Suprapubic skin (tissue), 4 donors: ENCODE results near the gene CTNND2. TPM values are rescaled to one million over a fixed set of nuclear protein-coding genes. Genes with fewer than 3 reads are reported as not detected.

ENCODE experiments used
- DNase-seq, 2 donors: peaks; one replicate each; pipeline ENCODE4 v3.0.0-alpha.2; 2019; ENCODE audit warnings: low spot score in 2 of 2
- H3K27ac ChIP-seq: fragments of 200-600 bp; sonication (generic); one replicate; pipeline ENCODE4 v1.5.1; 2019
- H3K27me3 ChIP-seq: fragments of 200-600 bp; sonication (generic); one replicate; pipeline ENCODE4 v1.5.1; 2019
- H3K36me3 ChIP-seq: fragments of 200-600 bp; sonication (generic); one replicate; pipeline ENCODE4 v1.5.1; 2019
- H3K4me1 ChIP-seq: fragments of 200-600 bp; sonication (generic); one replicate; pipeline ENCODE4 v1.5.1; 2019
- H3K4me3 ChIP-seq: fragments of 200-600 bp; sonication (generic); one replicate; pipeline ENCODE4 v1.5.1; 2019; ENCODE audit warnings: mild to moderate bottlenecking
- H3K9me3 ChIP-seq: fragments of 200-600 bp; sonication (generic); one replicate; pipeline ENCODE4 v1.5.1; 2019
- EP300 ChIP-seq: sonication (generic); formaldehyde crosslinking; IDR thresholded peaks from one replicate; pipeline ENCODE4 v1.6.1; 2017; ENCODE audit warnings: antibody characterized with exemption
- POLR2A ChIP-seq, 2 donors: fragments of 450-650 bp; IDR thresholded peaks; one replicate each; pipeline ENCODE4 v1.6.1; 2017; ENCODE audit warnings: antibody characterized with exemption in 2 of 2, mild to moderate bottlenecking in 2 of 2, moderate library complexity in 2 of 2
- POLR2AphosphoS5 ChIP-seq, 3 donors: sonication (generic); formaldehyde crosslinking; IDR thresholded peaks; one replicate each; pipeline ENCODE4 v1.6.1; 2017; ENCODE audit warnings: antibody characterized with exemption in 3 of 3
- WGBS: methylation state at CpG from one replicate; pipeline ENCODE4 v1.1.5; 2018; 5-methylcytosine and 5-hydroxymethylcytosine counted together
- total RNA-seq, 4 donors: library from RNA; depleted of rRNA; stranded (reverse); fragments of >200 nt; gene quantifications; one replicate each; pipeline ENCODE4 v1.1.0, GENCODE V29; 2016
- TF ChIP-seq, protein P1 (sequence below), 2 donors: fragments of 200-600 bp in 1 of 2; fragments of 450-650 bp in 1 of 2; sonication (generic) in 1 of 2; IDR thresholded peaks; one replicate each; pipeline ENCODE4 v1.5.1; 2016 to 2019; ENCODE audit warnings: antibody characterized with exemption in 2 of 2, mild to moderate bottlenecking in 1 of 2, moderate library complexity in 1 of 2

CTNND2 gene
- total RNA-seq, 4 donors from 2014 or later, result 0.40 to 3.8 (median 2.2) TPM

DNA sequence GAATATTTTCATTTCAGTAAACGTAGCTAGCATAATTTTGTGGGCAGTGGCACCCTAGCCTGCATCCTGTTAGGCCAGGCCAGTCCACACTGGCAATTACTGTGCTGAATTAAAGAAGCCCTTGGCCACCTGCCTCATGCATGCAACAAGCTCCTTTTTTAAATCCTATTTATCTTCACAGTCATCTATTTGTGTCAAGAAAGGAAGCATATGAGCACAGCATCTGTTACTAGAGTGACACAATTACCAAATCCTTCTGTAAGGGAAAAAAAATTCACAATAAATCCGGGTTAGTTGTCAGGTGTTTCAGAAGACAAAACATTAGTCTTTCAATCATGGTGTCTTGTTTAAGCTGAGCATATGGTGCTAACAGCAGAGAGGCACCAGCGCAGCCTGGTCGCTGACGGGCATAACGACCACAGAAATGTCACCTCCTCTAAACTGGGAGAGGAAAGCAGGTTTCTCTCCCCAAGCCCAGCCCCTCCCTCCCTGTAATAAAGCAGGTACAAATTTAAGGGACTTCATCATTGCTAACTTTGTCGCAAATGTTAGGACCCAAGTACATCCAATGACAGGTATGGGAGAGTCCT lies 520.6 kb downstream of the CTNND2 start:
- Histone ChIP-seq H3K27me3 (peaks cover 47% of the 10 kb centered on the region), H3K27ac (no peak overlapping the region), H3K4me1 (peaks cover 16% of the 10 kb centered on the region), H3K9me3 (no peaks in the 10 kb centered on the region), H3K36me3 (no peaks in the 10 kb centered on the region), H3K4me3 (no peak overlapping the region)
- 69% methylated on average over 7 of the region's 7 CpGs for WGBS
- DNase-seq, result no peak
- TF ChIP-seq POLR2A (IDR thresholded peaks at IDR 0.05), result no peak
- no peak for TF ChIP-seq POLR2AphosphoS5 (IDR thresholded peaks at IDR 0.05)
- TF ChIP-seq, protein P1, sequence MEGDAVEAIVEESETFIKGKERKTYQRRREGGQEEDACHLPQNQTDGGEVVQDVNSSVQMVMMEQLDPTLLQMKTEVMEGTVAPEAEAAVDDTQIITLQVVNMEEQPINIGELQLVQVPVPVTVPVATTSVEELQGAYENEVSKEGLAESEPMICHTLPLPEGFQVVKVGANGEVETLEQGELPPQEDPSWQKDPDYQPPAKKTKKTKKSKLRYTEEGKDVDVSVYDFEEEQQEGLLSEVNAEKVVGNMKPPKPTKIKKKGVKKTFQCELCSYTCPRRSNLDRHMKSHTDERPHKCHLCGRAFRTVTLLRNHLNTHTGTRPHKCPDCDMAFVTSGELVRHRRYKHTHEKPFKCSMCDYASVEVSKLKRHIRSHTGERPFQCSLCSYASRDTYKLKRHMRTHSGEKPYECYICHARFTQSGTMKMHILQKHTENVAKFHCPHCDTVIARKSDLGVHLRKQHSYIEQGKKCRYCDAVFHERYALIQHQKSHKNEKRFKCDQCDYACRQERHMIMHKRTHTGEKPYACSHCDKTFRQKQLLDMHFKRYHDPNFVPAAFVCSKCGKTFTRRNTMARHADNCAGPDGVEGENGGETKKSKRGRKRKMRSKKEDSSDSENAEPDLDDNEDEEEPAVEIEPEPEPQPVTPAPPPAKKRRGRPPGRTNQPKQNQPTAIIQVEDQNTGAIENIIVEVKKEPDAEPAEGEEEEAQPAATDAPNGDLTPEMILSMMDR (IDR thresholded peaks at IDR 0.05), result no peak
- no peak for TF ChIP-seq EP300

DNA sequence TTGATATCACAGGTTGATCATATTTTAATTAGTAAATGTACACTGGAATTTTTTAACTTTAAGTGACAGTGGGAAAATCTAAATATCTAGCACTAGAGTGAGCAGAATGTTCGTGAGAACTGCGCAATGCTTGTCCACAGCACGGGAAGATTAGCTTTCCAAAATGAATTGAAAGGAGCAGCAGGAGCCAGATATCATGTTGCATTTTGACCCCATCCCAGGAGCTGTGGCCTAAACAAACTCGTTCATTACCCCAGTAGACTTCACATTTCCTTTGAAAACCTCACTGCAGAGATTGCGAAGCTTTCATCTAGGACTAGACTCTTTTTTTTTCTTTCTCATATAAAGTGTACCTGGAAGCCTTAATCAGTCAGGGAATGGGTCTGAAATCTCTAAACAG lies 525.8 kb downstream of the CTNND2 start:
- WGBS, result 90% methylated on average over 5 of the region's 5 CpGs
- H3K27me3 ChIP-seq, result peaks cover 17% of the 10 kb centered on the region

DNA sequence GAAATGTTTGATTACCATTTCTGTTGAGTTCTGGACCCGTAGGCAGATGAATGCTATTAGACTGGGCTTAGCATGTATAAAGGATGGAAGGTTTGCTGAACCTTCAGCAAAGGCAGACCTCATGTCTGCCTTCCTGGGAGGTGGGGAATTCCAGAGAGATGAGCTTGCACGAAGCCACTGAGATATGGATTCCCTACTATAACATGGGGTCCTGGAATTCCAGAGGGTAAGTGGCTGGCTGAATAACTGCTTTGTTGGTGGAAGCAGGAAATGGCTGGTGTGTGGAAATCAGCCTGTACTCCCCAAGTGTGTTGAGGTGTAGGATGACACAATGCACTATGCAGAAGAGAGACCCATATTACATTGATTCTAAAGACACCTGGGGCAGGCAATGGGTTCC lies 526.4 kb downstream of the CTNND2 start:
- DNase-seq, result no peak
- TF ChIP-seq EP300 (no peak), POLR2AphosphoS5 (IDR thresholded peaks at IDR 0.05) (no peak), POLR2A (IDR thresholded peaks at IDR 0.05) (no peak)
- TF ChIP-seq, protein P1 (IDR thresholded peaks at IDR 0.05), result no peak
- WGBS, result 60% methylated on average over 2 of the region's 2 CpGs

More for the DNA sequence above, 525.8 kb downstream of the CTNND2 start:
- Histone ChIP-seq H3K36me3 (no peaks in the 10 kb centered on the region), H3K4me3 (no peak overlapping the region), H3K4me1 (no peaks in the 10 kb centered on the region), H3K27ac (no peak overlapping the region), H3K9me3 (no peaks in the 10 kb centered on the region)
- no peak for TF ChIP-seq POLR2AphosphoS5 (IDR thresholded peaks at IDR 0.05)
- no peak for TF ChIP-seq EP300
- TF ChIP-seq, protein P1 (IDR thresholded peaks at IDR 0.05), result no peak
- no peak for TF ChIP-seq POLR2A (IDR thresholded peaks at IDR 0.05)
- DNase-seq, result no peak

DNA sequence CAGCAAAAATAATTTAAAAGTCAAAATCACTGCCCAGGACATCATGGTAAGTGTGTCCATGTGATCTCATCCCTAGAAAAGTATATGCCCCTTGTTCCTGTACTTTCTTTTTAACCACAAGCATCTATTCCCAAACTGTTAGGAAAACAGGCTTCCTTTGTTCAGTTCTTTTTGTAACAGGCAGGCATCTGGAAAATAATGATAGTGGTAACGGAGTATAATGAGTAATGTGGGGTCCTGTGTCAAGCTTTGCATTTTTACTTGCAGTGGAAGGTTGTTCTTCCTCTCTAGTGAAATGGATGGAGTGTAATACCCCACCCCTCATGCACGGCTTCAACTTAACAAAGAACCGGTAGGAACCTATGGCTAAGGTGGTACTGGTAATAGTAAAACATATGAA lies 532.1 kb downstream of the CTNND2 start:
- Histone ChIP-seq H3K9me3 (no peaks in the 10 kb centered on the region), H3K36me3 (no peaks in the 10 kb centered on the region), H3K27me3 (peaks cover 2% of the 10 kb centered on the region), H3K4me1 (no peaks in the 10 kb centered on the region), H3K4me3 (no peak overlapping the region), H3K27ac (no peak overlapping the region)
- no peak for DNase-seq
- TF ChIP-seq, protein P1 (IDR thresholded peaks at IDR 0.05), result no peak
- TF ChIP-seq EP300, result no peak
- TF ChIP-seq POLR2A (IDR thresholded peaks at IDR 0.05), result no peak
- 81% methylated on average over 3 of the region's 3 CpGs for WGBS

More for the DNA sequence above, 526.4 kb downstream of the CTNND2 start:
- Histone ChIP-seq H3K36me3 (no peaks in the 10 kb centered on the region), H3K27ac (no peak overlapping the region), H3K27me3 (peaks cover 11% of the 10 kb centered on the region), H3K4me3 (no peak overlapping the region), H3K4me1 (no peaks in the 10 kb centered on the region), H3K9me3 (no peaks in the 10 kb centered on the region)

DNA sequence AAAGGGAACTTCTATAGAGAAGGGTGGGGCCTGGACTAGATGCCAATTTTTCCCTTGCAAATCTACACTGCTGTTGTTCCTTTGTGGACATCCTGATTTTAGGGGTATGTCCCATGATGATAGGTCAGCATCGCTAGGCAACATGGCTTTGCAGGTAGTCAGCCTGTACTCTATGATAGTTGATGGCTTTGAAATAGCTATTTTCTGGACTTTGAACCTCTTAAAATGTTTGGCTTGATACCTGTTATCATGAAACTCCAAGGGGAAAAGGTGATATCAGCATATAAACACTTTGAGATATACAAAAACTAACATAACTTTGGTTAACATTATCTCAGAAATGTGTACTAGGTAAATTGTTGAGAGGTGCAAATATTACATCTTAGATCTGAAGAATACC lies 533.2 kb downstream of the CTNND2 start:
- H3K27ac ChIP-seq, result no peak overlapping the region
- no peaks in the 10 kb centered on the region for H3K4me1 ChIP-seq
- WGBS, result 93% methylated on average over 1 of the region's 1 CpG
- no peak for DNase-seq
- TF ChIP-seq POLR2AphosphoS5 (IDR thresholded peaks at IDR 0.05) (no peak), POLR2A (IDR thresholded peaks at IDR 0.05) (no peak), EP300 (no peak)
- TF ChIP-seq, protein P1 (IDR thresholded peaks at IDR 0.05), result no peak
- H3K9me3 ChIP-seq, result no peaks in the 10 kb centered on the region
- no peak overlapping the region for H3K4me3 ChIP-seq
- peaks cover 2% of the 10 kb centered on the region for H3K27me3 ChIP-seq
- H3K36me3 ChIP-seq, result no peaks in the 10 kb centered on the region
